MV-4-11 (cell line): ENCODE data around the gene FUT8.
A peak's percentile ranks its signal among the peaks of the same experiment; 100 is the strongest.
"Not testable (repeated sequence)": the region's sequence is repeated elsewhere in the genome, so short reads cannot be mapped to it uniquely, and the experiment has no call there.

ENCODE experiments used
- DNase-seq: peaks from one replicate; lab custom pipeline; 2025; lab: John Stamatoyannopoulos, UW

The FUT8 gene

DNA sequence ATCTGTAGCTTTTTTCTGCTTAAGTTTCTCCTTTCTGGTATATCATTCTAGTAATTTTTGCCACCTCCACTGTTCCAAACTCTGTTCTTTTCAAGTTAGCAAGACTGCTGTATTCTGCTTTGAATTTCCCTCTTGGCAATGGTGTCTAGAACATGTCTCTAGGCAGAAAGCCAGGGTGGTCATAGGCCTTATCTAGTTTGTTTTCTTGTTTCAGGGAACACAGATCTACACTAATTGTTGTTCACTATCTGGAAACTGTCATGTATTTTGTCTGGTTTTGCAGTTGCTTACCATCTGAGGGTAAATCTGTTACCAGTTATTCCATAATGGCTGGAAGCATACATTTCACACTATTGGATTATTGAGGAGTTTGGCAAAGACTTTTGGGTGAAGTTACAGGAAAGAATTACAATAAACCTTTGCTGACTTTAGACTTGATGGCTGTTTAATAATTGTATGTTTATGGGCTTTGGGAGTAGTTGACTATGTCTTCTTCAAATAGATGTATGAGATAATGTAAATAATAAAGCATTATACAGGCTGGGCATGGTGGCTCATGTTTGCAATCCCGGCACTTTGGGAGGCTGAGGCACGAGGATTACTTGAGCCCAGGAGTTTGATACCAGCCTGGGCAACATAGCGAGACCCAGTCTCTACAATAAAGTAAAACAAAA lies 41.4 kb downstream of the FUT8 start:
- no peak for DNase-seq

DNA sequence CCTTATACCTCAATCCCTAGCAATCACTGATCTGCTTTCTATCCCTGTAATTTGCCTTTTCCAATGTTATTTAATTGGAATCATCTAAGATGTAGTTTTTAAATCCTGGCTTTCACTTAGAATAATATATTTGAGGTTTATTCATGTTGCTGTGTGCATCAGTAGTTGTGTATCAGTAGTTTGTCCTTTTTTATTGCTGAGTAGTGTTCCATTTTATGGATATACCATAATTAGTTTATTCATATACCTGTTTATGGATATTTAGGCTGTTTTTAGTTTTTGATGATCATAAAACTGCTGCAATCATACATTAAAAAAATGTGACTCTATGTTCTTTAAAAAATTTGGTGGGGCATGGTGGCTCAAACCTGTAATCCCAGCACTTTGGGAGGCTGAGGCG lies 43.7 kb downstream of the FUT8 start:
- DNase-seq: no peak

DNA sequence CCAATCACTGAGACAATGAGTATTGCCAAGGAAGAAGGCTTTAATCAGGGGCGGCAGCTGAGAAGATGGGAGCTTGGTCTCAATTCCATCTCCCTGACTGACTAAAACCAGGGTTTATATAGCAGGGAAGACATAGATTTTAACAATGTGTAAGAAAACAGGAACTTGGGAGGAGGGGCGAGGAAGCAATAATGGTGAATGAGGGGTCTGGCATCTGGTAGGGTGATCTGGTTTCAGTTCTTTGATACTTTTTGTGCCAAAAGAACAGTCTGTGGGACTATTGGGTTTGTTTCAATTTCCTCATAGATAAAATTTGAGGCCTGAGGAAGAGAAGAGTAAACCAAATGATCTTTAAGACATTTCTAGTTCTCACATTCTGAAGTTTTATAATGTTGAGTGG lies 49.2 kb downstream of the FUT8 start:
- peak; percentile 76 for DNase-seq

DNA sequence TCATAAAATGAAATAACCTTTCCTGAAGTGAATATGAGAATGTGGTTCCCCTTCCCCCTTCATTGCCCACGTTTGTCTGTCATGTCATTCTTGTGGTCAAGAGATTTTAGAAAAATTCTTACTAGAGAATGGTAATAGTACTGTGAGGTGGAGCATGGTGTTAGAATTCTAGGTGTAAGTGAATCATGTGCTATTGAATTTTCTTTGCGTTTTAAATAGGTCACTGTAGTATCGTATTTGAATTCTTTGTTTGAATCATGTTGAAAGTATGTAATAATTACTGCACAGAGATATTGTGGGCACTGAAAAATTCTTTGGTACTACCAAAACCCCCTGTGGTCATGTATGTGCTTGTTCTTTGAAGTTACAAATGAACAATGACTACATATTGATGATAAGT lies 49.9 kb downstream of the FUT8 start:
- DNase-seq: peak; percentile 10

DNA sequence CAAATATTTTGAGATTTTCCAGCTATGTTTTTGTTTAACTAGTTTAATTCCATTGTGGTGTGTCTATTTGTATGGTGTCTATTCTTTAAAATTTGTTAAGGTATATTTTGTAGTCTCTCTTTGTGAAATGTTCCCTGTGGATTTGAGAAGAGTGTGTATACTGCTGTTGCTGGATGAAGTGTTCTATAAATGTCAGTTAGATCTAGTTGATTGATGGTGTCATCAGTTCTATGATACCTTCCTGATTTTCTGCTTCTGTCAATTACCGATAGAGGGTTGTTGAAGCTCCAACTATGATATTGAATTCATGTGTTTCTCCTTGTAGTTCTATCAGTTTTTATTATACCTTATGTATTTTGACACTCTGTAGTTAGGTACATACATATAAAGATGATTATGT lies 53.1 kb downstream of the FUT8 start:
- no peak for DNase-seq

DNA sequence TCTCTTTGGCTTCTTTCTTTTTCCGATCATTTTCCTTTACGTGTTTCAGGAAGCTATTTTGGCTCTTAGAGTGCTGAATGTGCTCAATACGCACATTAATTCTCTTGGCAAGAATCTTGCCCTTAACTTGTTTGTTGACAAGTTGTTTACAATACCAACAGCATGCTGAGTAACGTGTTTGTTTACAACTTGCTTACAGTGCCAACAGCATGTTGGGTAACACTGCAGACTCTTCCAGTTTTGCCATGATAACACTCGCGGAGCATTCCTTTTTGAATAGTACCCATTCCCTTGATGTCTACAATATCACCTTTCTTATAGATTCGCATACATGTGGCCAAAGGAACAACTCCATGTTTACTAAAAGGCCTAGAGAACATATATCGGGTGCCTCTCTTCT lies 55.4 kb downstream of the FUT8 start:
- not testable (repeated sequence) for DNase-seq

DNA sequence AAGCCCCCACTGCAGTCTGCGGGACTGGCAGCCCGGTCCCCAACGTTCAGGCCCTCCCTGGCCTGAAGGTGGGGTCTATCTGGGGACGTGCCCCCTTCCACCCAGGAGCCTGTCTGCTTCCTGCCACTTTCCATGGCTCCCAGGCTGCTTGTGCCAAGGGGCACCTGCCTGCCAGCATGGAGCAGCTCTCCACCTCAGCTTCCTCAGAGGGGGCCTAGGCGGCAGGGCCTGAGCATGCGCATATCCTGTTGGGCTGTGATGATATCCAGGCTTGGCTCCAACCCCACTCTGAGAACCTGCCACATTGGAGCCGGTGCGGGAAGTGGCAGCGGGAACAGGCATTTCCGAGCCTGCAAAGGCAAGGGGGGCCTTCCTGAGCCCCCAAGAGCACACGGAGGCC lies 57.4 kb downstream of the FUT8 start:
- no peak for DNase-seq

DNA sequence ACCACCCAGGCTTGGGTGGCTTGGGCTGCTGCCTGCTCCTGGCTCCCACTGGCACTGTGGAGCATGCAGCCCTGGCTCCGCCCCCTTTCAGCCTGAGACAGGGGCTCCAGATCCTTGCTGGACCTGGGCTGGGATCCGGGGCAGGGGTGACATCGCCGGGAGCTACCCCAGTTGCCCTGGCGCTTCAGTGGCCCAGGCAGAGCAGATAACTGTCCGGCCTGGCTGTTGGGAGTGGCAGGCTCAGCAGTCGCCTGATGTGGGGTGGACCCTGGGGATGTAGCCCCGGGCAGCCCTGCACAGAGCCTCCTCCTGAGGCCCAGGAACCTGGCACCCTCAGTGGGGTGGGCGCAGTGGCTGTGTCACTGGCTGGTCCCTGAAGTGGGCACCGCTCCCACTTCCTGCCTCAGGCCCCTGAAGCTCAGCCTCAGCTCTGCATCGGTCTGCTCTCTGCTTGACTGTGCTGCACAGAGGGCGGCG lies 57.9 kb downstream of the FUT8 start:
- no peak for DNase-seq

DNA sequence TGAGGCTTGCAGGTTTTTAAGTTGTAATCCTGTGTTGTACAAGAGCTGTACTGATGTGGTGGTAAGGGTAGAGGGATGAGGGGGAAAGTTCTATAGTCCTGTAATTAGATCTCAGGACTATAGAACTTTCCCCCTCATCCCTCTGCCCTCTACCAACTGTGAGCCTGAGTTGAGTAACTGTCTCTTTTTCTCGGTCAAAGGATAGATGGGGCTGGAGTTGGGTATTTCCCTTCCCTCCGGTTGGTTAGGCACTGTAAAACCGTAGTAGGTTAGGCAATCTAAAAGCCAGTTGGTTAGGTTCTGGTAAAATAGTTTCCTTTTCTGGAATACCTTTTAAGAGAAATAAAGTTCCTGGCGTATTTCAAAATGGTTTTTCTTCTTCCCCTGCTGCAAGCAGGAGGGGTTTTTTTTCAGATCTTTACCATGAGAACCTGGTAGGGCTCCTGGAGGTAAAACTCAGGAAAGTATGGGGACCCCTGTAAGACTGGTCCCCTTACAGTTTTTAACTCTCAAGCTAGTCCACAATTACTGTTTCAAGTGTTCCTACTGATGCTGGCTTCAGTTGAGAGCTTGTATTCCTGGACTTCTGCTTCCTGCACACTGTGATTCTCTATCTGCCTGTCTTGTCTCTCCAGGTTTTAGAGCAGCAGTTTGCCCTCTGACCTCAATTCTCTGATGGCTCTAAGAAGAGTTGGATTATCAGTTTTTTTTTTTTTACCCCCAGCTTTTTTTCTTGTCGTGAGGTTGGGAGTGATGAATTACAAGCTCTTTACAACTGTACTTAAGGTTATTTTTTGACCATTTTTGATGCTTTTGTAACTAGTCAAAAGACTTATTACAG lies 58.7 kb downstream of the FUT8 start:
- DNase-seq: no peak

DNA sequence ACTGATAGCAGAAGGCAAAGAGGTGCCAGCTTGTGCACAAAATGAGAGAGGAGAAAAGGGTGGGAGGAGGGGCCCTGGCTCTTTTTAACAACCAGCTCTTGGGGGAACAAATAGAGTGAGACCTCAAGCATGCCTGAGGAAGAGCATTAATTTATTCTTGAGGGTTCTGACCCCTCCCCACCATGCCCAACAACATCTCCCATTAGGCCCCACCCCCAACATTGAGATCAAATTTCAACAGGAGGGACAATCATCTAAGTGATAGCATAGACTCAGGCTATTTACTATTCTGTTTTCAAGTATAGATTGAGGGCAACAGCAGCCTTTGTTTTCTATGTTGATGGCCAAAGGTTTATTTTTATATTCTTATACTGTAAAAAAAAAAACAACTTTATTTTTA lies 59.7 kb downstream of the FUT8 start:
- no peak for DNase-seq

DNA sequence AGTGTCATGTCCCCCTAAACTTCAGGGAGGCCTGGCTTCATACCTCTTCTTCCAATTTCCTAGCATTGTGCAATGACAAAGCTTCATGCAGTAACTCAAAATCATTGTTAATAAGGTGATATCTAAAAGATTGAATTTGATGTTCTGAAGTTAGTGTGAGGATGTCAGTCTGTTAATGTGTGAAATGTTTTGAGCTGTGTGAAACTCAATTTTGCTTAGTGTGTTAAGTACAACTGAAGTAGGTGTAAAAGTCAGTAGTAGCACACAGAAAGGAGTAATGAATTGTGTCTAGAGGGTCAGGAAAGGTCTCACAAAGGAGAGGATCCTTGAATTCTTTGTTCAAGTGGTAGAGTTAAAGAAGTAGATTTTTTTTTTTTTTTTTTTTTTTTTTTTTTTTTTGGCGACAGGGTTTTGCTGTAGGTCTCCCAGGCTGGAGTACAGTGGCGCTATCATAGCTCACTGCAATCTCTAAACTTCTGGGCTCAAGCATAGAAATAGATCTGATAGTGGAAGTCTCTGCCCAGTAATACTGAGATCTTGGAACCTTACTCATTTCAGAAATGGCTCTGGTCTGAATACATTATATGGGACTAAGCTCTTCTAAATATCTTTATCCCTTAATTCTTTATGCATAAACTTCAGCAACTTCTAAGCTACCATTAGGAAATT lies 63.9 kb downstream of the FUT8 start:
- no peak for DNase-seq

DNA sequence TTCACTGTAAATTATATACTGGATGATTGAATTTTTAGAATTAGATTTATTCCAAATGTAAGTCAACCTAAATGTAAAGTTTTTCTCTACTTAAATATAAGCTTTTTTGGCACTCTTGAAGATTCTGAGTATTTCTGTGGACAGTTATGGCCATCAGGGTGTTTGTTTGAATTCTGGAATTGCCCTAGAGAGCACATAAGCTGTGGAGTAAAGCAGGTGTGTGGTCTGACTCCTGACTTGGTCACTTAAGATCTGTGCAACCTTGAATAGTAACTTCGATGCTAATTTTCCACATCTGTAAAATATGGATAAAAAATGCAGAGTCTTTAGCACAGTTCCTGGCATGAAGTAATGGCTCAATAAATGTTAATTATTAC lies 64.4 kb downstream of the FUT8 start:
- DNase-seq: no peak

DNA sequence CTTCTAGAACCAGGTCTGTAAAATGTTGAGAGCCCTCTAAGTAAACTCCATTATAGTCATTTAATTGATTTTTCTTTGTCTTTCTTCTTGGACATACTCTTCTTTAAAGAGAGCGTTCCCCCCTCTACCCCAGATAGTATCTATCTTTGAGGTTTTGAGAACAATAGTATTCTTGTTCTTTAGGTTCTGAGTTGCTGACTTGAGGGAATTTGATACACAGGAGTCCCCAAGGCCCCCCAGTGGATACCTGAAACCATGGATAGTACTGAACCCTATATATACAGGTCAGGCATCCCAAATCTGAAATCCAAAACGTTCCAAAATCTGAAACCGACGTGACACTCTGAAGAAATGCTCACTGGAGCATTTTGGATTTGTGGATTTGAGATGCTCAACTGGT lies 65.5 kb downstream of the FUT8 start:
- DNase-seq: no peak

DNA sequence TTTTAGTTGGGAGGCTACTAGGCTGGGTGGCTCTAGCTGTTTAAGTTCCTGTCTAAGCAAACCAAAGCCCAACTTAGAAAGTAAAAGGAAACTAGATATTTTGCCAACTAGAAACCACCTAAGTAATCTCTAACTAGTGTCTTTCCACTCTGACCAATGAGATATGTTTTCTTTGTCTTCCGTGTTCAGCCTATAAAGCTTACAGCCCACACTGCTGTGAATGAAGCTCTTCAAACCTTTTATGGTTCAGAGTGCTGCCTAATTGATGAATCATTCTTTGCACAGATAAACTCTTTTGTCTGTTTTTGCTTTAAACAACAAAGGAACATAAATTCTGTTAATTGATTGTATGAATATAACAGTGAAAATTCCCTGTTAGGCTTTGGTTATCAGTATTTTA lies 66.1 kb downstream of the FUT8 start:
- no peak for DNase-seq

DNA sequence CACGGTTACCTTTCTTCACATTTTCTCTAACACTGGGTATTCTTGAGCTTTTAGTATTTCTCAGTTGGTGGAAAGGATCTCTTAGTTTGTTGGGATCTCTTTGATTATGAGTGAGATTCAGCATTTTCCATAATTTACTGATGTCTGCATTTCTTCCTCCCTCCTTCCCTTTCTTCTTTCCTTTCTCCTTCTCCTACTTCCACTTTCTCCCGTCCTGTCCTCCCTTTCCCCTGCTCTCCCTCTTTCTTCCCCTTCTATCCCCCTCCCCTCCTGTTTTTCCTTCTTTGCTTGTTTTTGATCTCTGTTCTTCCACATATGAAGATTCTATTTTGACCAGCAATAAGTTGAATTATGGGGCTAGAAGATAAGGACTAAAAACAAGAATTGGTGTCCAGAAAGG lies 66.9 kb downstream of the FUT8 start:
- no peak for DNase-seq

DNA sequence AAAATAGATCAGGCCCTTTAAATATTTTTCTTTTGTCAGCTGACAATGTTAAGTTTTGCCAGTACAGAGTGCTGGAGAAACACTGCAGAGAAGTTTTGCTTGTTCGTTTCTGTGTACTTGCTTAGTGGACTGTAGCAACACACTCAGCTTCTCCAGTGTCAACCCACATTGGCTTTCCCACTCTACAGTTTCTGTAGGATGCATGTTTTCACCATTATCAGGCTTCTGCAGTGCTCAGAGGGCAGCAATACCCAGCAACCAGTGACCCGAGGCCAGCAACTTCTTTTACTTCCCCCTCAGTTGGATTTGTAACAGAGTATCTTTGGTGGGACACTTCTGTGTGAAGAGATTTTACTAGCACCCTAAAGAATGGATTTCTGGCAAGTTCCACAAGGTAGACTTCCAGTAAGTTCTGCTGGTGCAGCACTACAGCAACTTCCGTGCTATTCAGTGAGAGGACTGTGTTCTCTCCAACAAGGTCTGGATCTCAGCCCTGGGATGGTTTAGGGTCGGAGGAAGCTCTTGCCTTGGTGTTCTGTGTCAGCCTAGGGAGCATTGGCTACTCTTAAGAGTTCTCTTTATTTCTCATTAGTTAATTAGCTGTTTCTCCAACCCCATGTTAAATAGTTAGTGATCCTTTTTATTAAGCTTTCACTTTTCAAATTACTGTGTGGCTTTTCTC lies 70.4 kb downstream of the FUT8 start:
- no peak for DNase-seq

DNA sequence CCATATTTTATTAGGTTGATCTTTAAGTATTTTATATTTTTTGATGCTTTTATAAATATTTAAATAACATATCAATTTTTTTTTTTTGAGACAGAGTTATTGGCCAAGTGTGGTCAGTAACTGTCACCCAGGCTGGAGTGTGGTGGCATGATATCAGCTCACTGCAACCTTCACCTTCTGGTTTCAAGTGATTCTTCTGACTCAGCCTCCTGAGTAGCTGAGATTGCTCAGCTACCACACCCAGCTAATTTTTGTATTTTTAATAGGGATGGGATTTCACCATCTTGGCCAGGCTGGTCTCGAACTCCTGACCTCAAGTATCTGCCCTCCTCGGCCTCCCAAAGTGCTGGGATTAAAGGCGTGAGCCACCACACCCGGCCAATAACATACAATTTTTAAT lies 71.1 kb downstream of the FUT8 start:
- no peak for DNase-seq

DNA sequence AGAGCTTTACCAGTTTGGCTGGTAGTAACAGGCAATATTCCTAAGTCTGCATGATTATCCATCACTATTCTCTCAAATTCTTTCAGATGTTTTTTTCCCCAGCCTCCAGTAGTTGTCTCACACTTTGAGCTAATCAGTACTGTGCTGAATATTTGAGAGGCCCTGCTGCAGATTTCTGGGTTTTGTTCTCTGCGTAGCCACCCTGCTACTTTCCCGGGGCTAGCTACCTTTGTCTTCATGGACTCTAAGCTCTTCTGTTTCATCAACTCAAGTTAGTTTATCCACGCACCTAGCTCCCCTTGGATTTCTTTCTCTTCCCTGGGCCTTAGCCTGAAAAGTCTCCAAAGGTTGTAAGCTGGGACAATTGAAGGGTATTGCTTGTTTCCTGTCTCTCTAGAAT lies 73.0 kb downstream of the FUT8 start:
- DNase-seq: no peak

DNA sequence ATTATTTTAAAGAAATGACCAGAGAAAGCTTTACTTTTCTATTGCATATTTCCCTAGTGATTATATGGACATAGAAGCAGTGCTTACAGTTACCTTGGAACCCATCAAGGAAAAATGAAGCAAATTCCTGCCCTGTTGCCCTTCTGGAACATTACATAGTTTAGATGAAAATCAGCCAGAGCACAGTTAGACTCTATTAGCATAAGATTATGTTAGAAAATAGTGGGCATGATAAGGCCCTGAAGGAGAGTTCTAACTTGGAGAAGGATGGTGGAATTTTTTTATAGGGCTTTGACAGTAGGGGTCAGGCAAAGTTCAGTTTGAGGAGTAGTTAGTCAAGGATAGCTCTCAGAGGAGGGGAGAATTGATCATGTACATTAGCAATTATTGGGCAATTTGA lies 74.3 kb downstream of the FUT8 start:
- DNase-seq: no peak

DNA sequence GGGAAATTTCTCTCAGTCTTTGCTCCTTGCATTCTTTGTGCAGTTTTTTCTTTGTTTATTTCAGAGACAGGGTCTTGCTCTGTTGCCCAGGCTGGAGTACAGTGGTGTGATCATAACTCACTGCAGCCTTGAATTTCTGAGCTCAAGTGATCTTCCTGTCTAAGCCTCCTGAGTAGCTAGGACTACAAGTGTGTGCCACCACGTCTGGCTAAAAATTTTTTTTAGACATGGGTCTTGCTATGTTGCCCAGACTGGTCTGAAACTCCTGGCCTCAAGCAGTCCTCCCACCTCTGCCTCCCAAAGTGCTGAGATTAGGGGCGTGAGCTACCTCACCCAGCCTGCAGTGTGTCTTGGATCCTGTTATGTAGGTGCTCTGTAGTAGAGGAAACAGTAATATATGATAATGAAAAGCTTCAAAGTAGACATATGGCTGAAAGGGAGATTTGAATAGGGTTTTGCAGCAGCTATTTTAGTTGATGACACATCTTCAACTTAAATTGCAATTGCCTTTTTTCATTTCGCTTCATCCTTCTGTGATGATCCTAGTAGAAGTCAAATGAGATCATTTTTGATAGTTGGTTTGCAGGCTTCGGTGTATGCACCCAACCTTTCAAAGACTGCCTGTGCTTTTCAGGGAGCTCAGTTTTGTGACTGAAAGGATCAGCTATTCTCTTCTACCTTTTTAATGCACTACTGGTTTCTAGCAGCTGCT lies 75.4 kb downstream of the FUT8 start:
- no peak for DNase-seq

DNA sequence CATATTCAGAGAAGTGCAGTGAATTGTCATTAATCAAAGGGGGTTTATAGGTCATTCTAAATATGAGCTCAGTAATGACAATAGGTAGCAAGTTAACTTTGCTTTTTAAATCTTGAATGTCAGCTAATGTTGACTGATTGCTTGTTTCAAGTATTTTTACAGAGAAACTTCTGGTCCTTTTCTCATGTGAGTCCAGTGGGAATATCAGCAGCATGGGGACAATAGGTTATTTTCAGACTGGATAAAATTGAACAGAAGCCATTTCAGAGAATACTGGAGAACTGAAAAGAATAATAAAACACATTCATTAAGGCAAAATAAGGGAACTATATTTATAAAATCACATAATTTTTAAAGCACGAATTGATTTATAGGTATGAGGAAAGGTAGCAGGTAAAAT lies 78.7 kb downstream of the FUT8 start:
- no peak for DNase-seq

DNA sequence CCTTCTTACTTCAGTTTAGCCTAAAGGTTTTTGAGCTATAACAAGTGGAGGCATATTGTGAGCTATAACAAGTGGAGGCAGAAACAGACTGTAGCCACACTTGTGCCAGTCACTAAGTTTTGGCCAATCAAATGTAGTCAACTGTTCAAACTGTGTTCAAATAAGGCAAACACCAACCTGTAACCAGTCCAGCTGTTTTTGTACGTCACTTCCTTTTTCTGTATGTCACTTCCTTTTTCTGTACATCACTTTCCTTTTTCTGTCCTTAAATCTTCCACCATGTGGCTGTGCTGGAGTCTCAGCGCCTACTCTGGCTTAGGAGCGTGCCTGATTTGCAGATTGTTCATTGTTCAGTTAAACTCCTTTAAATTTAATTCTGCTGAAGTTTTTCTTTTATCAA lies 79.7 kb downstream of the FUT8 start:
- DNase-seq: peak; percentile 73
